GM18951 (cell line): ENCODE measurements around the gene GLRX5.

ENCODE experiments used
- POLR2A ChIP-seq: IDR thresholded peaks from 4 replicates; pipeline ENCODE4 v1.6.1; 2011; ENCODE audit warnings: mild to moderate bottlenecking; ENCODE audit not compliant: insufficient read length, insufficient read depth; ENCODE audit errors: extremely low read depth
- in situ Hi-C: fragments of 300-500 bp; cut with MboI; formaldehyde crosslinking; loops from one replicate; pipeline ENCODE4 v1.12.0; 2022; ENCODE audit warnings: low sequenced_read_pairs, mixed read lengths, inconsistent platforms; ENCODE audit not compliant: unreplicated experiment

GLRX5 gene

GRCh38 chr14:95534299-95535225, at the start of gene GLRX5:
GLRX5 (plus strand) TSS chr14:95535050; CDS start chr14:95535090, 40 bp downstream.
- TF ChIP-seq POLR2A = peak; percentile 74
- in situ Hi-C loops = no loop called here

- TF ChIP-seq POLR2A = no peak
- in situ Hi-C loops = no loop called here
These were observed 49.5 kb upstream of the GLRX5 start for GRCh38 chr14:95485222-95485819.

- TF ChIP-seq POLR2A = no peak
- in situ Hi-C loops = no loop called here
These were observed 47.8 kb upstream of the GLRX5 start for GRCh38 chr14:95486875-95487668.

DNA sequence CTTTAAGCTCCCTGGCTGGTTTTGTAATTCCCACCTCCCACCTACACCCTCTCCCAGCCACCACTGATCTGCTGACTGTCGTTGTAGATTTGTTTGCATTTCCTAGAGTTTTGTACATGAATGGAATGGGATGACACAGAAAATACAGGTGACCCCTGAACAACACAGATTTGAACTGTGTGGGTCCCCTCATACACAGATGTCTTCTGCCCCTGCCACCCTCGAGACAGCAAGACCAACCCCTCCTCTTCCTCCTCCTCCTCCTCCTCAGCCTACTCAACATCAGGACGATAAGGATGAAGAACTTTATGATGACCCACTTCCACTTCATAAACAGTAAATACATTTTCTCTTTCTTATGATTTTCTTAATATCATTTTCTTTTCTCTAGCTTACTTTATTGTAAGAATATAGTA, 47.2 kb upstream of the GLRX5 start:
- TF ChIP-seq POLR2A = no peak
- in situ Hi-C loops = no loop called here

GRCh38 chr14:95488376-95489213, 46.3 kb upstream of the GLRX5 start:
- in situ Hi-C loops = no loop called here
- no peak for TF ChIP-seq POLR2A

DNA sequence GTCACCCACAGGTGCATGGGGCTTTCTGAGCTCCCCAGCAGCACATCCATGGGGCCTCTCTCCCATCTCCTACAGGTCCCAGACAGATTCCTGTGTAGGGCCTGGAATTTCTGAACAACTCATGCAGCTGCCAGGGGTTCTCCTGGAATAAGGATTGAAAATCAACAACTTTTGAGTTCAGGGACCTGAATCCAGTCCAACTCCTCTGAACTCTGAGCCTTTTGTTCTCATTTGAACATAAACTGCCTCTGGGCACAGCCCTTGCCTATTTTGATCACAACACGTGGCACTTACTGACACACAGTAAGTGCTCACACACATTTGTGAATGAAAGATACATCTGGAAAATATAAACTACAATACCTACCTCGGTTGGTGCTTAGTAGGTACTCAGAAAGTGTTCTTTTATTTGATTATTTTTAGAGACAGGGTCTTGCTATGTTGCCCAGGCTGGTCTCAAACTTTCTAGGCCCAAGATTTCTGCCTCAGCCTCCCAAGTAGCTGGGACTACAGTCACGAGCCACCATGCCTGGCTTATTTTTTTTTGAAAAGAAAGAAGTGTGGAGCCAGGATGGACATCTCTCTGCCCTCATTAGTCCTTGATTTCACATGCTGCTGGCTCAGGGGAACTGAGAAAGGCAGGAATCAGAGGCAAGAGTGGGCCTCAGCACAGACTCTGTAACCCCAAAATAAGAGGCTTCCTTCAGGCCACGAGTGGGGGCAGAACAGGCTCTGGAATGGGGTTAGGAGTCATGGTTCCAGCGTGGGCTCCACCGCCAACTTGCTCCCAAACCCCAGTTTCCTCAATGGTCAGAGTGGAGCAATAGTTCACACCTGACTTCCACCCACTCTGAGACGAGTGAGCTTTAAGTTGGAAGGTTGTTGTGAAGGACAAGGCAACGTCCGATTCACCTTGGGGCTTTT, 45.4 kb upstream of the GLRX5 start:
- in situ Hi-C loops = no loop called here
- TF ChIP-seq POLR2A = no peak

GRCh38 chr14:95490138-95490509, 44.7 kb upstream of the GLRX5 start:
- no peak for TF ChIP-seq POLR2A
- in situ Hi-C loops = no loop called here

- in situ Hi-C loops = no loop called here
- no peak for TF ChIP-seq POLR2A
These were observed 44.0 kb upstream of the GLRX5 start for GRCh38 chr14:95490727-95491451.

GRCh38 chr14:95491936-95492608, 42.8 kb upstream of the GLRX5 start:
- in situ Hi-C loops = no loop called here
- no peak for TF ChIP-seq POLR2A

GRCh38 chr14:95493503-95493902, 41.3 kb upstream of the GLRX5 start:
- in situ Hi-C loops = no loop called here
- no peak for TF ChIP-seq POLR2A
